Pancreas (tissue), 10 donors: ENCODE measurements around the gene ADAMTS4. TPM values are rescaled to one million over a fixed set of nuclear protein-coding genes. Genes with fewer than 3 reads are reported as not detected.

ENCODE experiments used
- ATAC-seq, 4 donors: fragments of 200-7000 bp; cut with Tn5 transposase; one replicate each; pipeline versions ENCODE4 v1.8.0 to v1.9.1; 2020; ENCODE audit warnings: mild to moderate bottlenecking in 4 of 4, moderate library complexity in 4 of 4
- DNase-seq, 6 donors: peaks; one replicate each; pipeline ENCODE4 v3.0.0-alpha.2; 2020
- FAIRE-seq: peaks from 2 replicates; lab custom pipeline; 2012; peaks lifted over from hg19 to GRCh38; lab: Jason Lieb, UNC
- H3K27ac ChIP-seq, 4 donors: fragments of 200-600 bp; sonication (generic); 1 replicate in 3 of 4; 2 replicates in 1 of 4; pipeline versions ENCODE4 v1.5.0 to v1.8.0; 2020
- H3K27me3 ChIP-seq, 4 donors: fragments of 200-600 bp; one replicate each; pipeline ENCODE4 v1.8.0; 2021
- H3K36me3 ChIP-seq, 3 donors: fragments of 200-600 bp; sonication (generic) in 1 of 3; one replicate each; pipeline versions ENCODE4 v1.5.0 to v1.8.0; 2020 to 2021
- H3K4me1 ChIP-seq, 3 donors: fragments of 200-600 bp; one replicate each; pipeline ENCODE4 v1.8.0; 2021
- H3K4me3 ChIP-seq, 4 donors: fragments of 200-600 bp; sonication (generic) in 2 of 4; one replicate each; pipeline versions ENCODE4 v1.5.0 to v1.8.0; 2020 to 2021
- H3K9me3 ChIP-seq, 4 donors: fragments of 200-600 bp; one replicate each; pipeline ENCODE4 v1.8.0; 2021
- WGBS, 2 donors: extraction: QIAGEN DNeasy Blood & Tissue Kit; methylation state at CpG; one replicate each; pipeline ENCODE4 v1.1.7; 2013; 5-methylcytosine and 5-hydroxymethylcytosine counted together
- intact Hi-C, 3 donors: fragments of 100-400 bp; cut with DNase I; formaldehyde crosslinking; loops; one replicate each; pipeline versions ENCODE4 v1.11.1 to v1.14.2; 2022
- microRNA-seq, 2 donors: library from miRNA; unstranded; fragments of <30 nt; microRNA quantifications; one replicate each; pipeline versions ENCODE4 to v1.1.0, GENCODE V29; 2019 to 2020
- polyA plus RNA-seq, 2 donors: library from polyadenylated mRNA; stranded (reverse); fragments of 200-250 nt; gene quantifications; one replicate each; pipeline ENCODE4 v1.2.3, GENCODE V29; 2013
- total RNA-seq, 6 donors: library from RNA; stranded (reverse); fragmentation: NEBNext Ultra II Directional in 4 of 6; extraction: Animal tissue kit (Norgen Biotek cat#: 25700) in 4 of 6; gene quantifications; one replicate each; pipeline versions ENCODE4 v1.2.1 to v1.2.4, GENCODE V29; 2021 to 2023
- TF ChIP-seq, protein P1 (sequence below), 4 donors: fragments of 200-600 bp; sonication (generic) in 3 of 4; IDR thresholded peaks; one replicate each; pipeline versions ENCODE4 v1.5.0 to v1.8.0; 2021; ENCODE audit warnings: antibody characterized with exemption in 4 of 4
- donor health status: healthy with polysubstance abuse.
- donor health status: DM: no; HTN: no; CAD: no; lungs with moderate emphysema.
- donor health status: DM: no; HTN: no; CAD: no.
- donor health status: control.
- donor health status: control.
- donor health status: Bipolar disorder and iron deficiency.
- donor health status: DM: yes; HTN: yes; CAD: no.
- donor health status: DM: no; HTN: no; CAD: no.
- donor health status: DM: no; HTN: no; CAD: no.
- donor health status: DM: yes; HTN: yes; CAD: no.

The ADAMTS4 gene
- total and polyA plus RNA-seq, 8 donors, result 2.7 to 6.6 (median 3.8) TPM

DNA sequence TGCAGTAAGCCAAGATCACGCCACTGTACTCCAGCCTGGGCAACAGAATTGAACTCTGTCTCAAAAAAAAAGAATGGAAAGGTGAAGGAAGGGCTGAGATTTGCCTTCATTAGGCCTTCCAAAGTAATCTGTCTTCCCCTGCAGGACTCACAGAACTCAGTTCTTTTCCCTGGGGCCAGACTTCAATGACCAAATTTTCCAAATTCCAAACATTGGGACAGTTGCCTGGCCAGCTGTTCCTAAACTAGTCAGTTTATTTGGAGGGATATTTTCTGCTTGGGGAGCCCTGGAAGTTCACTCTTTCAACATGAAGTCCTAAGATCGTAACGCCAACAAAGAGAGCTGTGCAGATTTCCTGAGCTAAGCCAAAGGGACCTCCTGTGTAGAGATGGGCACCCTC is 61.0 kb downstream of the ADAMTS4 start:
- Histone ChIP-seq H3K27ac (no peak overlapping the region), H3K4me1 (peaks cover 0 to 9% (median 0%) of the 10 kb centered on the region in 3 donors), H3K9me3 (no peaks in the 10 kb centered on the region), H3K36me3 (no peaks in the 10 kb centered on the region), H3K4me3 (no peak overlapping the region), H3K27me3 (no peaks in the 10 kb centered on the region)
- DNase-seq (no peak), ATAC-seq (no peak), FAIRE-seq (no peak)
- TF ChIP-seq, protein P1, sequence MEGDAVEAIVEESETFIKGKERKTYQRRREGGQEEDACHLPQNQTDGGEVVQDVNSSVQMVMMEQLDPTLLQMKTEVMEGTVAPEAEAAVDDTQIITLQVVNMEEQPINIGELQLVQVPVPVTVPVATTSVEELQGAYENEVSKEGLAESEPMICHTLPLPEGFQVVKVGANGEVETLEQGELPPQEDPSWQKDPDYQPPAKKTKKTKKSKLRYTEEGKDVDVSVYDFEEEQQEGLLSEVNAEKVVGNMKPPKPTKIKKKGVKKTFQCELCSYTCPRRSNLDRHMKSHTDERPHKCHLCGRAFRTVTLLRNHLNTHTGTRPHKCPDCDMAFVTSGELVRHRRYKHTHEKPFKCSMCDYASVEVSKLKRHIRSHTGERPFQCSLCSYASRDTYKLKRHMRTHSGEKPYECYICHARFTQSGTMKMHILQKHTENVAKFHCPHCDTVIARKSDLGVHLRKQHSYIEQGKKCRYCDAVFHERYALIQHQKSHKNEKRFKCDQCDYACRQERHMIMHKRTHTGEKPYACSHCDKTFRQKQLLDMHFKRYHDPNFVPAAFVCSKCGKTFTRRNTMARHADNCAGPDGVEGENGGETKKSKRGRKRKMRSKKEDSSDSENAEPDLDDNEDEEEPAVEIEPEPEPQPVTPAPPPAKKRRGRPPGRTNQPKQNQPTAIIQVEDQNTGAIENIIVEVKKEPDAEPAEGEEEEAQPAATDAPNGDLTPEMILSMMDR (IDR thresholded peaks at IDR 0.05), result no peak
- intact Hi-C loops, result loop anchor here in 1 of 3 donors (10.0 kb wide), 1 partner anchor 303 kb away; no protein-coding TSS in a partner anchor
- 80 to 91% methylated on average over 3 of the region's 3 CpGs for WGBS, 2 donors

Small RNA genes lying within 50 kb of the gene (microRNA-seq; reads per million reads assigned to microRNA genes)
- 0 to 0.39 reads per million in 2 donors for gene MIR5187

Other genes starting within 250 kb of the ADAMTS4 start
- not detected for gene ITLN2, start 244.2 kb downstream of the ADAMTS4 start, total RNA-seq
- under 1 TPM in 1 of 2 donors, not detected in 1; 0.19 TPM for gene ITLN2, start 244.2 kb downstream of the ADAMTS4 start, polyA plus RNA-seq
- 10 to 100 TPM; 30.0 to 59.5 (median 38.2) TPM for gene F11R, start 177.9 kb downstream of the ADAMTS4 start, total RNA-seq
- 10 to 100 TPM; 22.7 to 23.6 TPM for gene F11R, start 177.9 kb downstream of the ADAMTS4 start, polyA plus RNA-seq
- gene TSTD1, start 160.1 kb downstream of the ADAMTS4 start, total RNA-seq, result 10 to 100 TPM; 24.8 to 43.8 (median 32.1) TPM
- 100 to 1,000 TPM in 1 of 2 donors, 10 to 100 TPM in 1; 69.0 to 131 TPM for gene TSTD1, start 160.1 kb downstream of the ADAMTS4 start, polyA plus RNA-seq
- gene USF1, start 153.1 kb downstream of the ADAMTS4 start, total RNA-seq, result 10 to 100 TPM; 15.8 to 33.2 (median 21.7) TPM
- 100 to 1,000 TPM in 1 of 2 donors, 10 to 100 TPM in 1; 89.4 to 118 TPM for gene USF1, start 153.1 kb downstream of the ADAMTS4 start, polyA plus RNA-seq
- 1 to 10 TPM in 4 of 6 donors, under 1 TPM in 2; 0.43 to 9.1 (median 1.9) TPM for gene ARHGAP30, start 129.2 kb downstream of the ADAMTS4 start, total RNA-seq
- gene ARHGAP30, start 129.2 kb downstream of the ADAMTS4 start, polyA plus RNA-seq, result 1 to 10 TPM in 1 of 2 donors, under 1 TPM in 1; 0.70 to 2.0 TPM
- 1 to 10 TPM; 1.7 to 9.3 (median 3.5) TPM for gene NECTIN4, start 109.5 kb downstream of the ADAMTS4 start, total RNA-seq
- 1 to 10 TPM; 2.1 to 2.7 TPM for gene NECTIN4, start 109.5 kb downstream of the ADAMTS4 start, polyA plus RNA-seq
- 1 to 10 TPM; 3.2 to 7.9 (median 6.2) TPM for gene KLHDC9, start 100.7 kb downstream of the ADAMTS4 start, total RNA-seq
- gene KLHDC9, start 100.7 kb downstream of the ADAMTS4 start, polyA plus RNA-seq, result 10 to 100 TPM in 1 of 2 donors, 1 to 10 TPM in 1; 8.6 to 19.3 TPM
- gene PFDN2, start 81.0 kb downstream of the ADAMTS4 start, total RNA-seq, result 10 to 100 TPM in 5 of 6 donors, 1 to 10 TPM in 1; 9.8 to 24.8 (median 18.0) TPM
- gene PFDN2, start 81.0 kb downstream of the ADAMTS4 start, polyA plus RNA-seq, result 10 to 100 TPM; 63.8 to 91.6 TPM
- gene NIT1, start 80.9 kb downstream of the ADAMTS4 start, total RNA-seq, result 10 to 100 TPM; 17.9 to 25.1 (median 19.9) TPM
- 10 to 100 TPM; 27.7 to 48.4 TPM for gene NIT1, start 80.9 kb downstream of the ADAMTS4 start, polyA plus RNA-seq
- 10 to 100 TPM; 12.4 to 20.8 (median 15.6) TPM for gene DEDD, start 66.4 kb downstream of the ADAMTS4 start, total RNA-seq
- gene DEDD, start 66.4 kb downstream of the ADAMTS4 start, polyA plus RNA-seq, result 10 to 100 TPM; 11.1 to 19.7 TPM
- gene UFC1, start 45.1 kb downstream of the ADAMTS4 start, total RNA-seq, result 10 to 100 TPM; 59.5 to 80.7 (median 70.4) TPM
- gene UFC1, start 45.1 kb downstream of the ADAMTS4 start, polyA plus RNA-seq, result 100 to 1,000 TPM in 1 of 2 donors, 10 to 100 TPM in 1; 78.4 to 107 TPM
- 10 to 100 TPM in 3 of 6 donors, 1 to 10 TPM in 3; 7.9 to 18.4 (median 9.5) TPM for gene USP21, start 39.6 kb downstream of the ADAMTS4 start, total RNA-seq
- gene USP21, start 39.6 kb downstream of the ADAMTS4 start, polyA plus RNA-seq, result 10 to 100 TPM; 21.1 to 25.3 TPM
- 10 to 100 TPM in 3 of 6 donors, 1 to 10 TPM in 3; 7.4 to 14.3 (median 10.2) TPM for gene PPOX, start 32.6 kb downstream of the ADAMTS4 start, total RNA-seq
- 10 to 100 TPM; 42.0 to 56.4 TPM for gene PPOX, start 32.6 kb downstream of the ADAMTS4 start, polyA plus RNA-seq
- 10 to 100 TPM; 14.8 to 22.0 (median 19.0) TPM for gene B4GALT3, start 21.5 kb downstream of the ADAMTS4 start, total RNA-seq
- 10 to 100 TPM; 29.7 to 35.6 TPM for gene B4GALT3, start 21.5 kb downstream of the ADAMTS4 start, polyA plus RNA-seq
- 10 to 100 TPM; 26.7 to 44.4 (median 31.1) TPM for gene NDUFS2, start 3.3 kb upstream of the ADAMTS4 start, total RNA-seq
- gene NDUFS2, start 3.3 kb upstream of the ADAMTS4 start, polyA plus RNA-seq, result 10 to 100 TPM; 29.3 to 56.8 TPM
- 10 to 100 TPM in 3 of 6 donors, 1 to 10 TPM in 3; 1.3 to 25.0 (median 6.5) TPM for gene FCER1G, start 16.2 kb upstream of the ADAMTS4 start, total RNA-seq
- 10 to 100 TPM; 12.8 to 16.2 TPM for gene FCER1G, start 16.2 kb upstream of the ADAMTS4 start, polyA plus RNA-seq
- gene APOA2, start 24.6 kb upstream of the ADAMTS4 start, total RNA-seq, result 1 to 10 TPM in 1 of 6 donors, not detected in 5; 3.2 TPM
- not detected for gene APOA2, start 24.6 kb upstream of the ADAMTS4 start, polyA plus RNA-seq
- gene TOMM40L, start 27.0 kb upstream of the ADAMTS4 start, total RNA-seq, result 1 to 10 TPM; 1.4 to 5.6 (median 2.6) TPM
- gene TOMM40L, start 27.0 kb upstream of the ADAMTS4 start, polyA plus RNA-seq, result 1 to 10 TPM; 3.3 to 4.3 TPM
- gene NR1I3, start 39.1 kb upstream of the ADAMTS4 start, total RNA-seq, result not detected
- gene NR1I3, start 39.1 kb upstream of the ADAMTS4 start, polyA plus RNA-seq, result under 1 TPM in 1 of 2 donors, not detected in 1; 0.15 TPM
- gene PCP4L1, start 59.7 kb upstream of the ADAMTS4 start, total RNA-seq, result under 1 TPM in 3 of 6 donors, not detected in 3; 0.08 to 0.23 (median 0.13) TPM
- under 1 TPM in 1 of 2 donors, not detected in 1; 0.15 TPM for gene PCP4L1, start 59.7 kb upstream of the ADAMTS4 start, polyA plus RNA-seq
- 1 to 10 TPM in 4 of 6 donors, under 1 TPM in 2; 0.51 to 2.1 (median 1.4) TPM for gene MPZ, start 110.9 kb upstream of the ADAMTS4 start, total RNA-seq
- 1 to 10 TPM; 1.3 to 2.8 TPM for gene MPZ, start 110.9 kb upstream of the ADAMTS4 start, polyA plus RNA-seq
- 10 to 100 TPM; 38.7 to 91.4 (median 58.8) TPM for gene SDHC, start 115.3 kb upstream of the ADAMTS4 start, total RNA-seq
- gene SDHC, start 115.3 kb upstream of the ADAMTS4 start, polyA plus RNA-seq, result 10 to 100 TPM; 18.2 to 64.6 TPM
- gene CFAP126, start 168.8 kb upstream of the ADAMTS4 start, total RNA-seq, result under 1 TPM in 1 of 6 donors, not detected in 5; 0.47 TPM
- gene CFAP126, start 168.8 kb upstream of the ADAMTS4 start, polyA plus RNA-seq, result under 1 TPM; 0.34 to 0.87 TPM